GM11168 (cell line): ENCODE results near the gene C19orf85.

ENCODE experiments used
- in situ Hi-C: fragments of 300-500 bp; cut with MboI; formaldehyde crosslinking; loops from one replicate; pipeline ENCODE4 v1.12.0; 2022; ENCODE audit warnings: low sequenced_read_pairs; ENCODE audit not compliant: unreplicated experiment

The C19orf85 gene

GRCh38 chr19:55490478-55491432, 26.2 kb upstream of the C19orf85 start:
- in situ Hi-C loops = no loop called here

GRCh38 chr19:55489711-55490477, 25.3 kb upstream of the C19orf85 start:
- in situ Hi-C loops = no loop called here

- in situ Hi-C loops = no loop called here
Measured at GRCh38 chr19:55488986-55489710, 24.6 kb upstream of the C19orf85 start.

GRCh38 chr19:55487924-55488687, 23.6 kb upstream of the C19orf85 start, which contains the start of gene SSC5D:
SSC5D (plus strand) TSS chr19:55488436; CDS start chr19:55488590, 154 bp downstream.
- in situ Hi-C loops = no loop called here

GRCh38 chr19:55486971-55487923, 22.7 kb upstream of the C19orf85 start:
- in situ Hi-C loops = no loop called here

- in situ Hi-C loops = no loop called here
Measured at GRCh38 chr19:55486043-55486970, 21.8 kb upstream of the C19orf85 start.

- in situ Hi-C loops = no loop called here
Measured at GRCh38 chr19:55485439-55486011, 21.0 kb upstream of the C19orf85 start.

- in situ Hi-C loops = no loop called here
Measured at GRCh38 chr19:55484593-55485438, 20.3 kb upstream of the C19orf85 start, which contains the start of gene NAT14. NAT14 (plus strand) TSS chr19:55485188; CDS start chr19:55485709, 521 bp downstream.

DNA sequence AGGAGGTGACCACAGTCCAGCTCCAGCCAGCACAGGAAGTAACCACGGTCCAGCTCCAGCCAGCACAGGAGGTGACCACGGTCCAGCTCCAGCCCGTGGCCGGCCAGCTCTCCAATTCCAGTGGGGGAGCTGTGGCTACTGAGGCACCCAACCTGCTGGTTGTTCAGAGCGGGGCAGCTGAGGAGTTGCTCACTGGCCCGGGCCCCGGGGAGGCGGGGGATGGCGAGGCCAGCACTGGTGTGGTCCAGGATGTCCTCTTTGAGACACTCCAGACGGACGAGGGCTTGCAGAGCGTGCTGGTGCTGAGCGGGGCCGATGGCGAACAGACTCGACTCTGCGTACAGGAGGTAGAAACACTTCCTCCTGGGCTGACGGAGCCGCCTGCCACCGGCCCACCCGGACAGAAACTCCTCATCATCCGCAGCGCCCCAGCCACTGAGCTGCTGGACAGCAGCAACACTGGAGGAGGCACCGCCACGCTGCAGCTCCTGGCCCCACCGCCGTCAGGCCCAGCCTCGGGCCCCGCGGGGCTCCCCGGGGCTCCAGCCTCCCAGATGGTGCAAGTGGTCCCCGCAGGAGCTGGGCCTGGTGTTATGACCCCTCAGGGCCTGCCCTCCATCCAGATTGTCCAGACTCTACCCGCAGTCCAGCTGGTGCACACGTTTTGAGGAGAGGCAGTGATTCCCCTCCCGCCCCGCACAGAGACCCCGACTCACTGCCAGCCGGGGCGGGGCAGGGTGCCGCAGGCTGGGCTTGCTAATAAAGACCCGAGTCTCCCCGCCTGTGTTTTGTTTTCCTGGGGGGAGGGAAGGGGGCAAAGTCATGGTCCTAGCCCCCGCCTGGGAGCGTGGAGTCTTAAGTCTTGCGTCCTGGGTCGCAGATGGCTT, 19.4 kb upstream of the C19orf85 start:
- in situ Hi-C loops = no loop called here

- in situ Hi-C loops = no loop called here
Measured at GRCh38 chr19:55482967-55483705, 18.6 kb upstream of the C19orf85 start.

DNA sequence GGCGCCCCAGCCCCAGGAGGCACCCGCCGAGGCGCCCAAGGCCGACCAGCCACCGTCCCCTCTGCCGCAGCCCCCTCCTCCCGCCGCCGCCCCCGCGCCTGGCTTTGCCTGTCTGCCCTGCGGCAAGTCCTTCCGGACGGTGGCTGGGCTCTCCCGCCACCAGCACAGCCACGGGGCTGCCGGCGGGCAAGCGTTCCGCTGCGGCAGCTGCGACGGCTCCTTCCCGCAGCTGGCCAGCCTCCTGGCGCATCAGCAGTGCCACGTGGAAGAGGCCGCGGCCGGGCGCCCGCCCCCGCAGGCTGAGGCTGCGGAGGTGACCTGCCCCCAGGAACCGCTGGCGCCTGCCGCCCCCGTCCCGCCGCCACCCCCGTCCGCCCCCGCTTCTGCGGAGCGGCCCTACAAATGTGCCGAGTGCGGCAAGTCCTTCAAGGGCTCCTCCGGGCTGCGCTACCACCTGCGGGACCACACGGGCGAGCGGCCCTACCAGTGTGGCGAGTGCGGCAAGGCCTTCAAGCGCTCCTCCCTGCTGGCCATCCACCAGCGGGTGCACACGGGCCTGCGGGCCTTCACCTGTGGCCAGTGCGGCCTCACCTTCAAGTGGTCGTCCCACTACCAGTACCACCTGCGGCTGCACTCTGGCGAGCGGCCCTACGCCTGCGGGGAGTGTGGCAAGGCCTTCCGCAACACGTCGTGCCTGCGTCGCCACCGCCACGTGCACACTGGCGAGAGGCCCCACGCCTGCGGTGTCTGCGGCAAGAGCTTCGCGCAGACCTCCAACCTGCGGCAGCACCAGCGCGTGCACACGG, 17.8 kb upstream of the C19orf85 start:
- in situ Hi-C loops = no loop called here

- in situ Hi-C loops = no loop called here
Measured at GRCh38 chr19:55481794-55482155, 17.2 kb upstream of the C19orf85 start.

DNA sequence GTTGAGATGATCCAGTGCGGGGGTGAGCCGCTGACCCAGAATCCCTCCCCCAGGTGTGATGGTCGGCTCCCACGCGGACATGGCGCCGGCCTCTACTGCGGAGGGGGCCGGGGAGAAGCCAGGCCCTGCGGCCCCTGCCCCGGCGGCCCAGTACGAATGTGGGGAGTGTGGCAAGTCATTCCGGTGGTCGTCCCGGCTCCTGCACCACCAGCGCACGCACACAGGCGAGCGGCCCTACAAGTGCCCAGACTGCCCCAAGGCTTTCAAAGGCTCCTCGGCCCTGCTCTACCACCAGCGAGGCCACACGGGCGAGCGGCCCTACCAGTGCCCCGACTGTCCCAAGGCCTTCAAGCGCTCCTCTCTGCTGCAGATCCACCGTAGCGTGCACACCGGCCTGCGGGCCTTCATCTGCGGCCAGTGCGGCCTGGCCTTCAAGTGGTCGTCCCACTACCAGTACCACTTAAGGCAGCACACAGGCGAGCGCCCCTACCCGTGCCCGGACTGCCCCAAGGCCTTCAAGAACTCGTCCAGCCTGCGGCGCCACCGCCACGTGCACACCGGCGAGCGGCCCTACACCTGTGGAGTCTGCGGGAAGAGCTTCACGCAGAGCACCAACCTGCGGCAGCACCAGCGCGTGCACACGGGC, 16.7 kb upstream of the C19orf85 start:
- in situ Hi-C loops = no loop called here
